Measurements from ENCODE around the gene EIF2B5.

Gene EIF2B5

GRCh38 chr3:184165543-184165942 is 30.4 kb downstream of the EIF2B5 start:
- in situ Hi-C loops (cut with MboI; ENCODE audit: low sequenced_read_pairs, unreplicated experiment), result no loop called here
- TF ChIP-seq CTCF (IDR thresholded peaks at IDR 0.05; ENCODE audit: borderline replicate concordance, control extremely low read depth, extremely low read depth, insufficient read depth, missing control alignments), result no peak
- no peak for DNase-seq (ENCODE audit: low spot score)

- no peak for DNase-seq (ENCODE audit: low spot score)
- no peak for TF ChIP-seq CTCF (IDR thresholded peaks at IDR 0.05; ENCODE audit: borderline replicate concordance, control extremely low read depth, extremely low read depth, insufficient read depth, missing control alignments)
- in situ Hi-C loops (cut with MboI; ENCODE audit: low sequenced_read_pairs, unreplicated experiment), result no loop called here
These were observed 31.5 kb downstream of the EIF2B5 start for GRCh38 chr3:184166671-184167070.

- TF ChIP-seq CTCF (IDR thresholded peaks at IDR 0.05; ENCODE audit: borderline replicate concordance, control extremely low read depth, extremely low read depth, insufficient read depth, missing control alignments), result no peak
These were observed 32.6 kb downstream of the EIF2B5 start for GRCh38 chr3:184167786-184168185.

GRCh38 chr3:184168363-184169120 is 33.4 kb downstream of the EIF2B5 start:
- DNase-seq (ENCODE audit: low spot score), result no peak
- TF ChIP-seq CTCF (IDR thresholded peaks at IDR 0.05; ENCODE audit: borderline replicate concordance, control extremely low read depth, extremely low read depth, insufficient read depth, missing control alignments), result no peak
- in situ Hi-C loops (cut with MboI; ENCODE audit: low sequenced_read_pairs, unreplicated experiment), result no loop called here

More at GRCh38 chr3:184167786-184168185, 32.6 kb downstream of the EIF2B5 start:
- in situ Hi-C loops (cut with MboI; ENCODE audit: low sequenced_read_pairs, unreplicated experiment), result no loop called here
- DNase-seq (ENCODE audit: low spot score), result no peak

- in situ Hi-C loops (cut with MboI; ENCODE audit: low sequenced_read_pairs, unreplicated experiment), result no loop called here
- no peak for DNase-seq (ENCODE audit: low spot score)
These were observed 35.0 kb downstream of the EIF2B5 start for GRCh38 chr3:184169896-184170875.

More at GRCh38 chr3:184169896-184170875, 35.0 kb downstream of the EIF2B5 start:
- TF ChIP-seq CTCF (IDR thresholded peaks at IDR 0.05; ENCODE audit: borderline replicate concordance, control extremely low read depth, extremely low read depth, insufficient read depth, missing control alignments), result no peak

All from GM13976 (cell line).